Kidney epithelial cell (primary cell): ENCODE results near the gene KLHL3. TPM values are rescaled to one million over a fixed set of nuclear protein-coding genes. Genes with fewer than 3 reads are reported as not detected.

ENCODE experiments used
- DNase-seq: peaks from one replicate; pipeline ENCODE4 v3.0.0-alpha.2; 2010; ENCODE audit warnings: low read depth
- H3K27me3 ChIP-seq: 2 replicates; pipeline ENCODE4 v1.6.0; 2011; ENCODE audit warnings: low read length; ENCODE audit not compliant: control insufficient read depth, insufficient read depth
- H3K36me3 ChIP-seq: 2 replicates; pipeline ENCODE4 v1.5.1; 2011; ENCODE audit warnings: low read length; ENCODE audit not compliant: control insufficient read depth, insufficient read depth
- H3K4me3 ChIP-seq: 2 replicates; pipeline ENCODE4 v1.5.1; 2011; ENCODE audit warnings: low read depth, mild to moderate bottlenecking, control low read depth, low read length
- total RNA-seq: library from RNA; depleted of rRNA; stranded (reverse); fragments of >200 nt; gene quantifications from 2 replicates; pipeline ENCODE4 v1.2.3, GENCODE V29; 2015
- TF ChIP-seq, protein P1 (sequence below): IDR thresholded peaks from 2 replicates; pipeline ENCODE4 v1.5.1; 2011; ENCODE audit warnings: mild to moderate bottlenecking, moderate library complexity, low read length, control low read depth, inconsistent platforms; ENCODE audit not compliant: insufficient read depth, poor library complexity, severe bottlenecking

KLHL3 gene
- total RNA-seq, 1 donor from 2014 or later: 2.8 TPM

DNA sequence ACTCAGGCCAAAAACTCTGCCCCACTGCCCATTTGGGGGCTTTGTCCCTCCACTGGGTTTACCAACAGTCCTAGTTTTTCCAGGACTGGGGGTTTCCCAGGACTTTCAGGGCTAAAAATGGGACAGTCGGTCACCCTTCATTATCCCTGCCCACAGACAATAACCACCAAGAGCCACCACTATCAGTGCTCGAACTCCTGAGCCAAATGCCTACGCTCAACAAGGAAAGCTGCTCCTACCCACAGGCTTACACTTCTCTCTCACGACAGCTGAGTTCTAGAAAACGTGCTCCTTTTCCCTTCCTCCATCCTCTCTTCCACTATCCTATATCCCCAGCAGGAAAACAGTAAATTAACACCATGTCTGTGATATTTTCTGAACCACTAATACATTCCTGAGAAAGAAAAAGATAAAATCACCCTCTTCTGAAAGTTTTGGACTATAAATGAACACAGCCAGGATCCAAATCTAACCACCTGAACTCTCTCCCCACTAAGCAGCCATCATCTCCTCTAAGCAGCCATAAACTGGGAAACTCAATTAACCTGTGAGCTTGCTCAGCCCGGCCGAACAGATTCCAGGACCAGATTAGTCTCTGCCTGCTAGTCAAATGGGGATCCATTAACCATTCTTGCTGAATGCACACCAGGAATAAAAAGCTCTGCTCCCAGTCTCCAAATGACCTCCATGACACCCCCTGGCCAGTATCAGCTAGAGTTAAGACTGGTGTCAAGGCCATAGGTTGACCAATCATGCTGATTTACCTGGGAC lies 41.8 kb downstream of the KLHL3 start:
- Histone ChIP-seq H3K36me3 (no peaks in the 10 kb centered on the region), H3K4me3 (no peak overlapping the region), H3K27me3 (no peaks in the 10 kb centered on the region)
- DNase-seq: no peak
- TF ChIP-seq, protein P1, sequence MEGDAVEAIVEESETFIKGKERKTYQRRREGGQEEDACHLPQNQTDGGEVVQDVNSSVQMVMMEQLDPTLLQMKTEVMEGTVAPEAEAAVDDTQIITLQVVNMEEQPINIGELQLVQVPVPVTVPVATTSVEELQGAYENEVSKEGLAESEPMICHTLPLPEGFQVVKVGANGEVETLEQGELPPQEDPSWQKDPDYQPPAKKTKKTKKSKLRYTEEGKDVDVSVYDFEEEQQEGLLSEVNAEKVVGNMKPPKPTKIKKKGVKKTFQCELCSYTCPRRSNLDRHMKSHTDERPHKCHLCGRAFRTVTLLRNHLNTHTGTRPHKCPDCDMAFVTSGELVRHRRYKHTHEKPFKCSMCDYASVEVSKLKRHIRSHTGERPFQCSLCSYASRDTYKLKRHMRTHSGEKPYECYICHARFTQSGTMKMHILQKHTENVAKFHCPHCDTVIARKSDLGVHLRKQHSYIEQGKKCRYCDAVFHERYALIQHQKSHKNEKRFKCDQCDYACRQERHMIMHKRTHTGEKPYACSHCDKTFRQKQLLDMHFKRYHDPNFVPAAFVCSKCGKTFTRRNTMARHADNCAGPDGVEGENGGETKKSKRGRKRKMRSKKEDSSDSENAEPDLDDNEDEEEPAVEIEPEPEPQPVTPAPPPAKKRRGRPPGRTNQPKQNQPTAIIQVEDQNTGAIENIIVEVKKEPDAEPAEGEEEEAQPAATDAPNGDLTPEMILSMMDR: no peak

- H3K27me3 ChIP-seq: no peaks in the 10 kb centered on the region
- TF ChIP-seq, protein P1: no peak
- H3K4me3 ChIP-seq: no peak overlapping the region
- DNase-seq: no peak
- H3K36me3 ChIP-seq: no peaks in the 10 kb centered on the region
Observed at GRCh38 chr5:137693307-137693950, 42.5 kb downstream of the KLHL3 start.

DNA sequence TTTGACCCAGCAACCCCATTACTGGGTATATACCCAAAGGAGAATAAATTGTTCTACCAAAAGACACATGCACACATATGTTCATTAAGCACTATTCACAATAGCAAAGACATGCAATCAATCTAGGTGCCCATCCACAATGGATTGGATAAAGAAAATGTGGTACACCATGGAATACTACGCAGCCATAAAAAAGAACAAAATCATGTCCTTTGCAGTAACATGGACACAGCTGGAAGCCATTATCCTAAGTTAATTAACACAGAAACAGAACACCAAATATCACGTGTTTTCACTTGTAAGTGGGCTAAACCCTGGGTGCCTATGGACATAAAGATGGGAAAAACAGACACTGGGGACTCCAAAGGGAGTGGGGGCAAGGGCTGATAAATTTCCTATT lies 46.6 kb downstream of the KLHL3 start:
- no peak overlapping the region for H3K4me3 ChIP-seq
- TF ChIP-seq, protein P1: no peak

DNA sequence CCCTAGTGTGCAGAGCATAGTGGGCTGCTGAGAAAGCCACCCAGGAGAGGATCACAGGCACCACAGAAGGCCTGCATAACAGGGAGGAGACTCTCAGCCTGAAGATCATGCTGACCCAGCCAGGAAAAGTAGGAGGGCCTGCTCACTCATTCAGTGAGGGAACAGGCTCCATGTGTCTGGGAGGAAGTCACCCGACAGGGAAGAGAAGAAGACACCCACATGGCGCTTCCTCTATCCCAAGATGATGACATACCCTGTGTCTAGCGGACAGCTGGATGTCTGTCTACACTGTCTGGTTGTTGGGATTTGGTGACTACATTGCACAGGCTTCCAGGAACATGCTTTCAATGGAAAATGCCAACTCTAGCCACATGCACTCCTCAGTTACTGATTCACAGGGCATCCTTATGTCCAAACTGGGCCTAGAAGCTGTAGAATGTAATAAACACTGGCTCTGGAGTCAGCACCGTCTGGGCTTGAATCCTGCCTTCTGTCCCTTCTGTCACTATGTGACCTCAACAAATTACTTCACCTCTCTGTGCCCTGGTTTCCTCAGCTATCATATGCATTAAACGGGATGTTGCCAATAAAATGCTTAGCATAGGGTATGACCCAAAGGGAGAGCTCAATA lies 47.6 kb downstream of the KLHL3 start:
- Histone ChIP-seq H3K4me3 (no peak overlapping the region), H3K27me3 (no peaks in the 10 kb centered on the region), H3K36me3 (no peaks in the 10 kb centered on the region)
- TF ChIP-seq, protein P1: no peak
- DNase-seq: no peak

More for the DNA sequence above, 46.6 kb downstream of the KLHL3 start:
- no peaks in the 10 kb centered on the region for H3K36me3 ChIP-seq
- DNase-seq: no peak
- no peaks in the 10 kb centered on the region for H3K27me3 ChIP-seq

DNA sequence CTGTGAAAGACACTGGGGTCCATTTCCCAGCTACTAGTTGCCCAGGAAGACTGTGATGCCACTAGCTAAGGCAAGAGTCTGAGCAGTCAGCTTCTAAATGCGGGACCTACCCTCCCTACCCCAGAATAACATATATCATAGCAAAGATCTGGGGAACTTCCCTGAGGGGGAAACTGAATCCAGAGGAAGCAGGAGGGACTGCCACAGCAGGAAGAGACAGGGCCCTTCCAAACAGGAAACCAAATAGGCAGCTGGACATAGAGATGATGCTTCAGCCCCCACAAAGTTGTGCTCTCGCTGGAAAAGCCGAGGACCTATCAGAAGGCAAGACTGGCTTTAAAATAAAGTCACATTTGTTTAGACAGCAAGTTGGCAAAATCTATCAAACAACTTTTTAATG lies 51.1 kb downstream of the KLHL3 start:
- Histone ChIP-seq H3K4me3 (no peak overlapping the region), H3K36me3 (no peaks in the 10 kb centered on the region), H3K27me3 (no peaks in the 10 kb centered on the region)
- DNase-seq: no peak
- TF ChIP-seq, protein P1: no peak
